GM19035 (cell line): ENCODE data around the gene IFI44L.

Source experiments
- ATAC-seq: cut with Tn5 transposase; IDR thresholded peaks from one replicate; pipeline ENCODE4 v1.9.1; 2021; ENCODE audit not compliant: unreplicated experiment

Gene IFI44L

DNA sequence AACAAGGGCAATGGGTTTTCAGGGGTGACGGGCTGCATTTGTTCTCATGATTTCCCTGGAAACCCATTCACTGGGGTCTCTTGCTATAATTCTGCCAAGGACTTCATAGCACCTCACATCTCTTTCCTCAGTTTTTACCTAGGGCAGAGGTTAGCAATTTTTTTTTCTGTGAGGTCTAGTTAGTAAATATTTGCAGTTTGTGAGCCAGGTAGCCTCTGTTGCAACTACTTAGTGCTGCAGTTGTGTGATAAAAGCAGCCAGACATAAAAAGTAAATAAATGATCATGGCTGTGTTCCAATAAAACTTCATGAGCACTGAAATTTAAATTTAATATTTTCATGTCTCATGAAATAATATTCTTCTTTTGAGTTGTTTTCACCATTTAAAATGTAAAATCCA, 67.1 kb downstream of the IFI44L start:
- no peak for ATAC-seq

DNA sequence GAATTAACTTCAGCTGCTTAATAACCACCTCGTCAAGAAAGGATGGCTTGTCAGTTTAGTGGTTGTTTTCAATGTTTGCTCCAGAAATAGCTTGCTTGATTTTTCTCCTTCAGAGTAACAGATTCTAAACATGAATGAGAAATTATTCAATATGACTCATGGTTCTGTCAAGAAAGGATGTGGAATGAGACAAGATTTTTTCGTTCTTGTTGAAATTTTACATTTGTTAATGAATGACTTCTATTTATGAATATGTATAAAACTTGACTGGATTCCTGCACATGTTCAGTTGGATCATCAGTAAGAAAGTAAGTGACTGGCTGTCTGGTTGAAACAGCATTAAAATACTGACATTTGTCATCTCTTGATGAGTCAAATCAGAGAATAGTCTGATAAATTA, 67.7 kb downstream of the IFI44L start:
- ATAC-seq: no peak

DNA sequence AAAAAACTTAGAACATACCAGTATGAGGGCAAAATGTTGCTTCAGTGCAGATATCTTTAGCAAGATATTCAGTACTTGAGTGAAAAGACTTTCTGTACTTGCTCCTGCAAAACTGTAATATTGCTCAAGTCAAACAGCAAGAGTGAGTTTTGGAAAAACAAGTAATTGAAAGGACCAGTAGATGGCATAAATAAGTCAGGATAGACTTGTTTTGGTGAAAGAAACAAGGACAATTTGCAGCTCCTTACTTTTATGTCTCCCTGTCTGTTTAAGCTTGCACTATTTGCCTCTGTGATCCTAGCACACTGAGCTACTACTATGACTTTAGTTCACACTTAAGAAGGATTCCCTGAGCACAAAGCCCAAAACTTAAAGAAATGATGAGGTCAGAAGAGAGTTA, 68.4 kb downstream of the IFI44L start:
- ATAC-seq: no peak

DNA sequence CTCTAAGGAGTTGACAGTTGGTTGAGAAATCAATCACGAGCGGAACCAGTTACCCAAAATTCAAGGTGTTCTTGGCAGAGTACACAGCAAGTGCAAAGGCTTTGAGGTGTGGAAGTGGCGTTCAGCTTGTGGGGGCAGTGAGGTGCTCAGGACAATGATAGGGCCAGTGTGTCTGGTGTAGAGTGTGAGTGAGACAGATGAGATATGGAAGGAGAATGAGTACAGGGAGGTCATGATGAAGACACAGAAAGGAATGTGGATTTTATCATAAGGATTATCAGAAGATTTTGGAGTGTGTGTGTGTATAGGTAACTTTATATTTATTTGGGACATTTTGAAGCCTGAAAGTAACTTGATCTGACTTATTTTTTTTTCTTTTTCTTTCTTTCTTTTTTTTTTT, 70.3 kb downstream of the IFI44L start:
- no peak for ATAC-seq

DNA sequence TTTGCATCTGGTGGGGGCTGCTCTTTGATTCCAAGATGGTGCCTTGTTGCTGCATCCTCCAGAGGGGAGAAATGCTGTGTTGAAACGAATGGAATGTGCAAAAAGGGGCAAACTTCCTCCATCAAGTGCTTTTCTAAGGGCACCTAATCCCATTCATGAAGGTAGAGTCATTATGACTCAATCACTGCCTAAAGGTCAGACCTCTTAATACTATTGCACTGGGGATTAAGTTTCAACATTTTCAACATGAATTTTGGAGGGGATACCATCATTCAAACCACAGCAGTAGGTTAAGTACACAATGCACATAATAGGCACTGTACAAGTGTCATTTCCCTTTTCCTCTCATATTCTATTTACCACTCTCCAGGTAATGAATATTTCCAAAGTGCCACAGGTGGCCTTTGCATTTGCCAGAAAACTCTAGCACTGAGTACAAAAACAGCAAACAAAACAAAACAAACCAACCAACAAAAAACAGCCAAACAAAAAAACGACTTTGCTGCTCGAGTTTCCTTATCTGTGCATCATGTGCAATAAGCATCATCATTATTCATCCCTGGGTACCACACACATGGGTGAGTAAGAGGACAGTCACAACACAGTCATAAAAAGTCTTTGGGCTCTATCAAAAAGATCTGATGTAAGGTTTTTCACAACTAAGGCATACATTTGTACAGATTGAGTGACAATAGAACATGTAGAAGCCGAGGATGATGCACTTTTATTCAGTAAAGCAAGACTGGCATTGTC, 71.9 kb downstream of the IFI44L start:
- ATAC-seq: no peak
